GM19240 (cell line): Measurements from ENCODE around the gene KRT27.

Source experiments
- DNase-seq: peaks from one replicate; pipeline ENCODE4 v3.0.0; 2011; ENCODE audit warnings: low spot score; ENCODE audit not compliant: insufficient read length

Gene KRT27

GRCh38 chr17:40809721-40810421 lies 27.5 kb upstream of the KRT27 start:
- no peak for DNase-seq

DNA sequence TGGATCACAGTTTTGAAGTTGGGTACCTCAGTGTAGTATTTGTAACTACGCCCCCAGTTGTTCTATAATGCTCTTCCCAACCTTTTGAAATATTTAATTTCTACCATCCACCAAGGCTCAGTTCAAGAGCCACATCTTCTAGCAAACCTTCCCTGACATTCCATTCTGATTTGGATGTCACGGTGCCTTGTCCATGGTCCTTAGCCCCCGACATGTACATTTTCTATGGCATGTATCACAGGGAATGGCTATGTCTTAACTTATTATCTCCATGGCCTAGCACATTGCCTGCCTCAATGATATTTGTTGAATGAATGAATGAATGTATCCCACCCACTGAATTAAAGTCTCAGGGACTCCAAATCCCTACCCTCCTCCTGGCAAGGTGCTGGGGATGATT lies 23.8 kb upstream of the KRT27 start:
- no peak for DNase-seq

- peak; percentile 58 for DNase-seq
Observed at GRCh38 chr17:40803617-40804082, 21.3 kb upstream of the KRT27 start.

DNA sequence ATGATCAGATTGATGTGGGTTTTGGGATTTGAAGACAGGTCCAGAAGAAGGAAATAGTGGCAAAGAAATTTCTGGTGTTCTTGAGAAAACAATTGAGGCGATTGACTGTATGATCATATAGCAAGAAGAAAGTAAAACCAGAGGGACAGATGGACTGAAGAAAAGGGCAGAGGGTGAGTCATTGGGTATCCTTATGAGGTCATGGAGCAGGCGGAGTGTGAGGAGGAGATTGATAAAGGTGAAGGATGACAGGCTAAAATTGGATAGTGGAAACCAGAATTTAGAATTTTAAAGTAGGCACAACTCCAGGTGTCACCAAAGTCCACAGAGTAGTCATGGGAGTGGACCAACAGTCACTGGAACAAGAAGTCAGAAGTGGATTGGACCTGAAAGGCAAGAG lies 18.8 kb upstream of the KRT27 start:
- no peak for DNase-seq

DNA sequence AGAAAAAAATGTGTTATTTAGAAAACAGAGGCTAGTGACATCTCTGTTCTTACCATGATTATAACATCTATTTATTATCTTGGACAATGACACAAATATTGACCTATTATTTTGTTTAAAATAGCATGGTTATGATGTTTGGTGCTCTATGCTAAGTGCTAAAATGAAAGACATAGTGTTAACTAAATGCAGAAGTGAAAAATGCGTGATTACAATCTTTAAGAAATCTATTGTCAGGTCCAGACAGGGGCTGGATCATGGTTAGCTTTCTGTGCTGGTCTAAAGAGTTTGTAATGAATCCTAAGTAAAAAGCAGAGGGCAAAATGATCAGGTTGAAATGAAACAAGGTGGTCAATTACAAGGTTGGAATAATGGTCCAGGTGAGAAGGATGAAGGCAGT lies 18.0 kb upstream of the KRT27 start:
- no peak for DNase-seq

- DNase-seq = no peak
Observed at GRCh38 chr17:40799859-40800258, 17.5 kb upstream of the KRT27 start, which contains the start of gene KRT28. KRT28 (minus strand) TSS chr17:40799959; CDS start chr17:40799893, 66 bp downstream.

GRCh38 chr17:40796846-40797245 lies 14.5 kb upstream of the KRT27 start:
- DNase-seq = no peak

GRCh38 chr17:40795019-40795667 lies 12.8 kb upstream of the KRT27 start:
- no peak for DNase-seq

GRCh38 chr17:40794466-40794865 lies 12.1 kb upstream of the KRT27 start:
- DNase-seq = no peak

GRCh38 chr17:40793832-40794231 lies 11.5 kb upstream of the KRT27 start:
- DNase-seq = no peak

GRCh38 chr17:40791787-40792436 lies 9.6 kb upstream of the KRT27 start:
- no peak for DNase-seq

- no peak for DNase-seq
Observed at GRCh38 chr17:40791111-40791510, 8.8 kb upstream of the KRT27 start.

- DNase-seq = no peak
Observed at GRCh38 chr17:40779181-40779909, 3.0 kb downstream of the KRT27 start.

DNA sequence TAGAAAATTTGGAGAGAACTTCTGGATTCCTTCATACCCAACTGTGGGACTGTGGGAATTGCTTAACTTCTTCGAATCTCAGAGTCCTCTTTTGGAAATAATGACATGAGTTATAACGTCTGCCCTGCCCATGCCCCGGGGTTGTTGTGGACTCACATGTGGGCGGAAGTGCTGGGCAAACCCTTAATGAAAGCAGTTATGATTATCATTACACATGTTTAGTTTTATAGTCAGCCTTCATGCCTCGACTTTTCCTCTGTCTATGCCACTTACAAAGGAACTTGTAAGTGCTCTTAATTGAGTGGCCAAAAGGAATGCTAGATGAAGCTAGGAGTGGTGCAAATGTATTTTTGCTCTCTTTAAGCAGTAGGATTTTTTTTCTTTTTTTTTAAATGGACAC lies 3.9 kb downstream of the KRT27 start:
- DNase-seq = no peak

- DNase-seq = no peak
Observed at GRCh38 chr17:40777971-40778370, 4.4 kb downstream of the KRT27 start.

DNA sequence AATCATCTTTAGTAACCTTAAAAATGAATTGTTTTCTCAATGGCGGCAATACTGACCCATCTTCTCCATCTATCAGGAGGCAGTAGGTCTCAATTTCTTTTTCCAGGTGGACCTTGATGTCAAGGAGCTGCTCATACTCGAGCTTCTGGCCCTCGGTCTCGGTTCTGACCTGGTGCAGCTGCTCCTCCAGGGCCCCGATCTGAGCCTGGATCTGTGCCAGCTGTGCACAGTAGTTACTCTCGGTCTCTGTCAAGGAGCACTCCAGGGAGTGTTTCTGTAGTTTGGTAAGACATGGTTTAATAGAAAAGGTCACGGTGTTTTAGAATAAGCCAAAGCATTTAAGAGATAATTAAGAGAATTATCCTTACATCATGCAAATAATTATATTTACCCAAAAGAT lies 4.9 kb downstream of the KRT27 start:
- DNase-seq = no peak

DNA sequence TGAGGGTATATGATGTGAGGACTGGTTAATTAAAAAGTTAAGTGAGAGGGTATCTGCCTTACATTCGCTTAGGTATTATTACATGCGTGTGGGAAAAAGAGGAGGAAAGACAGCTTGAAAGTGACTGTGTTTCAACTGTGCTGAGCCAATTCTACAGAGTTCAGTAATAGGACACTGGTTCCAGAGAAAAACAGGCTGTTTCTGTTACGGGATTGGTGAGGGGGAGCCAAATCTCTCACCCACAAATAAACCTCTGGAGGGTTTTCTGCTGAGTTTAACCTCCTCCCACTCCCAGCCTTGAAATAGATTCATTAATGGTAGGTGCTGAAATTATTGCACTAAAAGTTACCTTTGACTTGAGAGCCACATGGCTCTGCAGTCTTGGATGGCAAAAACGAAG lies 6.4 kb downstream of the KRT27 start:
- no peak for DNase-seq

- DNase-seq = no peak
Observed at GRCh38 chr17:40772101-40772500, 10.2 kb downstream of the KRT27 start, which contains the start of gene KRT26. KRT26 (minus strand) TSS chr17:40772201; CDS start chr17:40772113, 88 bp downstream.

DNA sequence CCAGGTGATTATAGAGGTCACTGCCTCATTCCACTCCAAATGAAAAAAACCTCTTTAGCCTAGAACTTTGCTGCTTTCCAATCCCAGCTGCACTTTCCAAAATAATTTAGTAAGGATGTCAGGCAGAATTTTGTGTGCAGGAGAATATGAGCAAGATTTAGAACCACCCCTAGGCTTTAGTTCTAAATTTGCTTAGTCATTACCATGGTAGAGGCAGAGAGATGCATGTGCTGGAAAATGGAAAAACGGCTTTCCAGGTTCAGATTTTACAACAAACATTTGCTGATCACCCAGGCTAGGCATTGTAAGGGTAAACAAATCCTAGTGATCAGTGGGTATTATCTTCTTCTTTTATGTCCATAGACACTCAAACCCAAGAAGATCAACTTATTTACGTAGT lies 16.7 kb downstream of the KRT27 start:
- DNase-seq = no peak

DNA sequence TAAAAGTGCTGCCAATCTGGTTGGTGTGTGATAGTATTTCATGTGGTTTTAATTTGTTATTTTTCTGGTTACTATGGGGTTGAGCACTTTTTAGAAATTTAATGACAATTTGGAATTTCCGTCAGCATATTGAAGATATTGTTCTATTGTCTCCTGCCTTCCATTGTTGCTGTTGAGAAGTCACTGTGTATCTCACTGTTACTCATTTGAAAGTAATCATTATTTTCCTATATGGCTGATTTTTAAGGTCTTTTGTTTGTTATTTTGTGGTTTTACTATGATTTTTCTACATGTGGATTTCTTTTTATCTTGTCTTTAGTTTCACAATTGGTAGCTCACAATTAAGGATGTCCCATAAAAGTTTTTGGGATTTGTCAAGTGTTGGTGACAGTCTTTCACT lies 18.6 kb downstream of the KRT27 start:
- DNase-seq = no peak

GRCh38 chr17:40760105-40761016 lies 22.0 kb downstream of the KRT27 start:
- no peak for DNase-seq
